GM21381 (cell line): Measurements from ENCODE around the gene ID2.
"Not testable (repeated sequence)": the region's sequence is repeated elsewhere in the genome, so short reads cannot be mapped to it uniquely, and the experiment has no call there.

ENCODE experiments used
- ATAC-seq: cut with Tn5 transposase; IDR thresholded peaks from one replicate; pipeline ENCODE4 v1.9.1; 2021; ENCODE audit warnings: mild to moderate bottlenecking, moderate library complexity; ENCODE audit not compliant: unreplicated experiment

ID2 gene

DNA sequence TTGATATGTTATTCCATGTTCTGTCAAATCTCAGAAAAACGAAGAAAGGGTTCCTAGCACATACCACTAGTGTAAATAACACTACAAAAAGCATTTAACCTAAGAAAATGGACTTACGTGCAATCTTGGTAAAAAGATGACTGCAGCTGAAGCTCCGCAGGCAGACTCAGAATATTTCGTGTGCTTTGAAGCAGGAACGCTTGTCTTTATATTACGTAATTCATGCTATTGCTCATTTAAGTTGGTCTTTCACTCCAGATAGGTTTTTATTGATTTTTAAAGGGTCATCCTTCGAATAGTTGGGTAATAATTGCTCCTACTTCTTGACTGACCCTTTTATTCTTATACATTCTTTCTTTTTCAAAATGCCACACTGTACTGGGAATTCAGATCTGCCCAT lies 44.0 kb downstream of the ID2 start:
- ATAC-seq, result no peak

DNA sequence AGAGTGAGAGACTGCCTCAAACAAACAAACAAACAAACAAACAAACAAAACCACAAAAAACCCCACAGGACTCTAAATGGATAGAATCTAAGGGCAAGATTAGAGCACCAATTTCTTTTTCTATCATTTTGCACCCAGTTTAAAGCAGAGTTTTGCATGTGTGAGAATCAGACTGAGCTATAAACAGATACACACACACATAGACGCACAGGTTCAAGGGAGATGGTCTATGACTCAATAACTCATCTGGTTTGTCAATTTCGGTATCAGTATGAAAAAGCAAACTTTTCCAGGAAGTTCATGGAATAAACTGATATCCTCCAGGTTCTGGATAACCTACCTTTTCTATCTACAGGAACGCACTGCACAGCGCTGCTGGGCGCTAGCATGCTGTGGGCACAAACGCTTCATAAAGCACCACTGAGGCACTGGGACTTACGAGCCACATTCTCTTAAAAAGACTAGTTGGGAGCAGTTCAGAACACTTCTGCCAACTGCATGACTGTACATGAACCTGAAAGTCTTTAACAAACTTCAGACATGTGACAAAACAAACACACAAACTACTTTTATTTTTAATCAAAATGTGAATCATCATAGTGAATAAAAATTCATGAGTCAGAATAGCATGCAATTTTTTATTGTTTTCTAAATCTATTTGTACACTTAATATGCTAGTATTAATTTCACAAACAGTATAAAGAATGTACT lies 46.6 kb downstream of the ID2 start:
- ATAC-seq, result no peak

DNA sequence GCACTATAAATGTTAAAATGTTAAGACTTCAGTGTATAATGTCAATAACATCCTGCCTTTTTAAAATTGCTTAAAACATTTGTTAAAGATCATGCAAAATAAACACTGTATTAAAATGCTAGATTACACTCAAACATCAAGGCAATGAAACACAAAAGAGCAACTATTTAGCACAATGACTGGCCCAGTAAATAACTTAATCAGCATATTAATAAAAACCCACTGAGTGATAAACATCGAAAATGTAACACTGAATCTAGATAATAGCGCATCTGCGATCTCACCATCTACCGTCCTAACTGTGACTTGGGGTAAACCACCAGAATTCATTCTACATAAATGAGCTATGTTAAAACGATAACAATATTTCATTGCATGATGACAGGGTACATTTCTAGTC lies 47.2 kb downstream of the ID2 start:
- not testable (repeated sequence) for ATAC-seq

DNA sequence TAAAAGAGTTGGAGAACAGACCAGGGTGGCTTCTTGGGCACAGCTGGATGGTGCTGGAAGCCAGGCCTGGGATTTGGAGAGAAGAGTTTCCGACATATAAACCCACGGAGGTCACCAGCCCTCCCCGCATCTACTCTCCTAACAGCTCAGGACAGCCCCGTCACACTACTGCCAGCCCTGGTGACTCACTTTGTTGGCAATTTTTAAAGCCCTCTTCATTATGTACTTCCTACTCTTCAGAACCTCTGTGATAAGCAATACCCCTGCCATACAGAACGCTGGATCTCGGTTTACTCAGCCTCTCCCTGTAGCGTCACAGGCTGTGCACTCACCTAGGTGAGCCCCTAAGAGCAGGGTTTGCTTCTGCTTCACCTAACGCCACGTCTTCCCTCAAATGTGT lies 48.1 kb downstream of the ID2 start:
- no peak for ATAC-seq

DNA sequence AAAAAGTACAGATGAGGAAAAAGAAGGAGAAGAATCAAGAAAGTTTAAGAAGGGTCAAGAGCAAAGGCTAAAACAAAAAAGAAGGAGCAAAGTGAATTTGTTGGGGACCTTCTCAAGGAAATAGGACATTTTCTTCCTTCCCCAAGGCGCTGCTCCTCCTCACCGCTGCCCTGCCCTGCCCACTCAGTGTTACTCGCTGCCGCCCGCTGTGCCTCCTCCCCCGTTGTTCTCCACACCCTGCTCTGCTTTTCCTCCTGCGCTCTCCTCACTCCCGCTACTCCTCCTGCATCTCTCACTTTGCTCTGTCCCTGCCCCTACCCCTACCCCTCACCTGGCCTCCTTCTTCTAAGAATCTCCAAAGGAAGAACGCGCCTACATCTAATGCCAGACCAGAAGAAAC lies 50.7 kb downstream of the ID2 start:
- no peak for ATAC-seq
